GM12878 (cell line): ENCODE measurements around the gene ZNF174. TPM values are rescaled to one million over a fixed set of nuclear protein-coding genes. Genes with fewer than 3 reads are reported as not detected.

Experiments
- ATAC-seq: fragments of 200-7000 bp; cut with Tn5 transposase; 3 replicates; pipeline ENCODE4 v1.9.1; 2020; ENCODE audit warnings: mild to moderate bottlenecking, moderate library complexity
- BruUV-seq: library from RNA; stranded (reverse); fragments of 400-500 nt; replicated peaks from 2 replicates; lab custom pipeline; 2021; lab: Mats Ljungman, UMichigan
- CTCF ChIA-PET: fragments of 300-600 bp; sonication (Branson Sonifier 250); formaldehyde crosslinking; extraction: SDS; loops from one replicate; lab custom pipeline; 2021; ENCODE audit warnings: inconsistent platforms; lab: Yijun Ruan, JAX
- POLR2A ChIA-PET: fragments of 350-600 bp; formaldehyde crosslinking; extraction: SDS; loops from one replicate; lab custom pipeline; 2021; ENCODE audit warnings: inconsistent platforms; lab: Charles Lee
- RAD21 ChIA-PET: fragments of 300-600 bp; sonication (Branson Sonifier 250); formaldehyde crosslinking; loops from one replicate; lab custom pipeline; 2023; ENCODE audit warnings: antibody characterized with exemption; ENCODE audit not compliant: unreplicated experiment; lab: Charles Lee
- SMC1A ChIA-PET: fragments of 300-600 bp; sonication (Branson Sonifier 250); formaldehyde crosslinking; loops from one replicate; lab custom pipeline; 2023; ENCODE audit not compliant: unreplicated experiment, uncharacterized antibody; lab: Charles Lee
- DNase-seq: peaks from one replicate; pipeline ENCODE4 v3.0.0-alpha.2; 2011; ENCODE audit warnings: low read depth, low spot score
- FAIRE-seq: peaks from 3 replicates; lab custom pipeline; 2011; peaks lifted over from hg19 to GRCh38; lab: Jason Lieb, UNC
- H2AFZ ChIP-seq: 2 replicates; pipeline ENCODE4 v1.6.0; 2011; ENCODE audit warnings: low read depth, low read length, control low read depth; ENCODE audit not compliant: control insufficient read depth
- H3K27ac ChIP-seq: 2 replicates; pipeline ENCODE4 v1.5.1; 2011; ENCODE audit warnings: control low read depth; ENCODE audit not compliant: control insufficient read depth, insufficient read depth
- H3K27me3 ChIP-seq, 2 experiments: replicated peaks in 1 of 2; 2 replicates each; pipeline versions ENCODE4 v1.6.0 to v1.6.1; 2011; ENCODE audit warnings: low read length in 1 of 2; ENCODE audit not compliant: control insufficient read depth in 2 of 2, insufficient read depth in 2 of 2
- H3K36me3 ChIP-seq, 2 experiments: 2 replicates each; pipeline ENCODE4 v1.5.1; 2011; ENCODE audit warnings: low read length in 1 of 2; ENCODE audit not compliant: control insufficient read depth in 2 of 2, insufficient read depth in 2 of 2
- H3K4me1 ChIP-seq: 2 replicates; pipeline ENCODE4 v1.6.1; 2011; ENCODE audit warnings: mild to moderate bottlenecking, low read length, moderate library complexity, mixed read lengths; ENCODE audit not compliant: control insufficient read depth, insufficient read depth
- H3K4me2 ChIP-seq: 2 replicates; pipeline ENCODE4 v1.6.0; 2011; ENCODE audit warnings: control low read depth; ENCODE audit not compliant: control insufficient read depth, insufficient read depth
- H3K4me3 ChIP-seq: fragments of 200-600 bp; sonication (generic); 2 replicates; pipeline ENCODE4 v1.5.1; 2016
- H3K79me2 ChIP-seq: 2 replicates; pipeline ENCODE4 v1.6.0; 2011; ENCODE audit warnings: low read length; ENCODE audit not compliant: control insufficient read depth, insufficient read depth
- H3K9ac ChIP-seq: 2 replicates; pipeline ENCODE4 v1.8.0; 2011; ENCODE audit warnings: low read length, control low read depth, mixed read lengths; ENCODE audit not compliant: control insufficient read depth, insufficient read depth
- H3K9me3 ChIP-seq: replicated peaks from 3 replicates; pipeline ENCODE4 v1.5.1; 2011; ENCODE audit warnings: mild to moderate bottlenecking, low read length; ENCODE audit not compliant: control insufficient read depth, insufficient read depth
- H4K20me1 ChIP-seq: 2 replicates; pipeline ENCODE4 v1.6.0; 2011; ENCODE audit not compliant: control insufficient read depth, insufficient read depth
- ETV6 ChIP-seq, 2 experiments: fragments of 450-650 bp in 1 of 2; IDR thresholded peaks in 1 of 2; conservative IDR thresholded peaks in 1 of 2; 2 replicates each; pipeline ENCODE4 v1.6.1; 2014; ENCODE audit warnings: antibody characterized with exemption in 1 of 2, borderline replicate concordance in 1 of 2, low read depth in 1 of 2, mild to moderate bottlenecking in 1 of 2, moderate library complexity in 1 of 2
- IRF4 ChIP-seq: IDR thresholded peaks from 2 replicates; pipeline ENCODE4 v1.6.1; 2011; ENCODE audit warnings: low read depth, low read length
- LARP7 ChIP-seq: fragments of 450-650 bp; IDR thresholded peaks from 2 replicates; pipeline ENCODE4 v1.6.1; 2017; ENCODE audit warnings: mild to moderate bottlenecking
- RAD51 ChIP-seq: fragments of 450-650 bp; IDR thresholded peaks from 2 replicates; pipeline ENCODE4 v1.6.1; 2016; ENCODE audit warnings: moderate library complexity, mild to moderate bottlenecking, inconsistent platforms
- YY1 ChIP-seq: IDR thresholded peaks from 2 replicates; pipeline ENCODE4 v1.6.1; 2011; ENCODE audit warnings: low read depth, mild to moderate bottlenecking, low read length
- ZBTB33 ChIP-seq: fragments of 450-650 bp; IDR thresholded peaks from 2 replicates; pipeline ENCODE4 v1.6.1; 2017; ENCODE audit warnings: mild to moderate bottlenecking
- WGBS: methylation state at CpG from one replicate; pipeline ENCODE4 v1.1.6; 2016; ENCODE audit warnings: low lambda C conversion rate; ENCODE audit not compliant: insufficient replicate concordance, insufficient coverage; ENCODE audit errors: missing lambda C conversion rate; 5-methylcytosine and 5-hydroxymethylcytosine counted together
- in situ Hi-C: fragments of 300-500 bp; cut with MboI; formaldehyde crosslinking; loops from 9 replicates; pipeline ENCODE4 v1.14.3; 2018; ENCODE audit warnings: mixed read lengths
- intact Hi-C: fragments of 100-400 bp; cut with micrococcal nuclease; formaldehyde crosslinking; loops from one replicate; pipeline ENCODE4 v1.14.2; 2022; ENCODE audit not compliant: unreplicated experiment
- polyA plus RNA-seq, 11 experiments: library from polyadenylated mRNA; depleted of rRNA in 4 of 11; unstranded in 6 of 11; stranded (reverse) in 5 of 11; fragments of >200 nt; fragmentation: Nextera tagmentation in 4 of 11; fragmentation: Illumina TruSeq in 1 of 11; extraction: Ambion mirVana in 4 of 11; extraction: Trizol in 1 of 11; gene quantifications; 1 replicate in 1 of 11; 2 replicates in 10 of 11; pipeline versions ENCODE4 v1.2.1 to v1.2.3, GENCODE V29; 2011 to 2016; ENCODE audit warnings: inconsistent platforms in 2 of 11, missing spikeins in 2 of 11, low read depth in 1 of 11
- total RNA-seq, 4 experiments: library from RNA; depleted of rRNA in 3 of 4; stranded (reverse); fragments of >200 nt in 3 of 4; fragmentation: Illumina TruSeq in 1 of 4; extraction: Trizol in 1 of 4; gene quantifications; 2 replicates each; pipeline versions ENCODE4 v1.2.1 to v1.2.3, GENCODE V29; 2013 to 2021

Gene ZNF174
- total and polyA plus RNA-seq, 10 of the 15 experiments (the other 5 are each of a cell fraction or from before 2014, with no cell fraction given), result 3.0 to 14.3 (median 10.1) TPM

- 14% methylated on average over 3 of the region's 3 CpGs for WGBS
- no peaks in the 10 kb centered on the region for H4K20me1 ChIP-seq
- SMC1A ChIA-PET, result no interaction called here
- no peak within 1 kb of the TSS for H3K4me3 ChIP-seq
- no peaks in the 10 kb centered on the region for H3K4me1 ChIP-seq
- in situ Hi-C loops (no loop called here), intact Hi-C loops (no loop called here)
- DNase-seq (no peak), FAIRE-seq (no peak), ATAC-seq (no peak)
- no peak within 1 kb of the TSS for H3K27ac ChIP-seq
- no peaks in the 10 kb centered on the region; a peak in 1 of 4 replicates for H3K27me3 ChIP-seq
- RAD21 ChIA-PET, result no interaction called here
- no peak within 1 kb of the TSS for H3K4me2 ChIP-seq
- no peaks in the 10 kb centered on the region for H3K79me2 ChIP-seq
- no TSS peak for BruUV-seq
- no peak within 1 kb of the TSS for H2AFZ ChIP-seq
- H3K9ac ChIP-seq, result no peak within 1 kb of the TSS
- no peaks in the 10 kb centered on the region for H3K36me3 ChIP-seq
- CTCF ChIA-PET, result no interaction called here
- POLR2A ChIA-PET, result no interaction called here
- TF ChIP-seq LARP7 (no peak), ZBTB33 (no peak), ETV6 (conservative IDR thresholded peaks at IDR 0.05 in 1 of 2, IDR thresholded peaks at IDR 0.05 in 1 of 2; ENCODE audit: borderline replicate concordance in 1 of 2, low read depth in 1 of 2) (no peak), YY1 (no peak), IRF4 (no peak)
- no peaks in the 10 kb centered on the region; the same call in 2 of the 3 replicates for H3K9me3 ChIP-seq
These were observed 45.4 kb upstream of the ZNF174 start, which contains the start of gene OR2C1 for GRCh38 chr16:3355589-3355988. TSS of gene OR2C1 (plus strand) at chr16:3355889. CDS start at chr16:3355941, 52 bp downstream.

- CTCF ChIA-PET, result no interaction called here
- in situ Hi-C loops, result no loop called here
These were observed 44.9 kb upstream of the ZNF174 start for GRCh38 chr16:3356118-3356517.

More at GRCh38 chr16:3356118-3356517, 44.9 kb upstream of the ZNF174 start:
- H2AFZ ChIP-seq, result no peak overlapping the region
- no peaks in the 10 kb centered on the region for H3K79me2 ChIP-seq
- no peak for ATAC-seq
- DNase-seq, result no peak
- no peak for FAIRE-seq
- no peaks in the 10 kb centered on the region for H4K20me1 ChIP-seq
- H3K9me3 ChIP-seq, result no peaks in the 10 kb centered on the region; the same call in 2 of the 3 replicates
- no peak overlapping the region for H3K27ac ChIP-seq
- WGBS, result 82% methylated on average over 10 of the region's 10 CpGs
- H3K4me1 ChIP-seq, result no peaks in the 10 kb centered on the region
- TF ChIP-seq RAD51, result no peak
- no TSS peak for BruUV-seq
- no peaks in the 10 kb centered on the region for H3K36me3 ChIP-seq
- H3K4me3 ChIP-seq, result no peak overlapping the region
- intact Hi-C loops, result no loop called here
- no peak overlapping the region for H3K9ac ChIP-seq
- ChIA-PET RAD21 (interaction anchor here (0.6 kb wide), 1 partner anchor 10 kb away, joined by 3 read pairs; no protein-coding TSS in a partner anchor), SMC1A (no interaction called here), POLR2A (no interaction called here)
- no peak overlapping the region for H3K4me2 ChIP-seq
- H3K27me3 ChIP-seq, result no peaks in the 10 kb centered on the region; a peak in 1 of 4 replicates
